K562 (cell line): Measurements from ENCODE around the gene MYG1.

Experiments
- FOXA3 ChIP-seq, 2 experiments: fragments of 450-650 bp in 1 of 2; sonication (generic) in 1 of 2; formaldehyde crosslinking; IDR thresholded peaks in 1 of 2; conservative IDR thresholded peaks in 1 of 2; 2 replicates each; pipeline versions ENCODE4 v1.4.0 to v1.8.0; 2020 to 2022; ENCODE audit warnings: mild to moderate bottlenecking in 2 of 2, missing genetic modification reagents in 1 of 2
- POLR2A ChIP-seq: fragments of 450-650 bp; conservative IDR thresholded peaks from 2 replicates; pipeline ENCODE4 v1.6.1; 2016
- POLR2AphosphoS5 ChIP-seq: IDR thresholded peaks from 2 replicates; pipeline ENCODE4 v1.6.1; 2011; ENCODE audit warnings: mild to moderate bottlenecking, low read depth, low read length, moderate library complexity; ENCODE audit not compliant: control insufficient read depth, insufficient read depth
- SRSF9 ChIP-seq: fragments of 200-400 bp; formaldehyde crosslinking; IDR thresholded peaks from 2 replicates; pipeline ENCODE4 v1.6.1; 2017; ENCODE audit warnings: low read depth, low read length, borderline replicate concordance
- TCF7L2 ChIP-seq: fragments of 150-350 bp; IDR thresholded peaks from 2 replicates; pipeline ENCODE4 v1.6.1; 2016; ENCODE audit warnings: low read depth, mild to moderate bottlenecking, low read length, moderate library complexity
- TF ChIP-seq, protein P1 (sequence below), 3 experiments: IDR thresholded peaks in 2 of 3; conservative IDR thresholded peaks in 1 of 3; 2 replicates each; pipeline ENCODE4 v1.5.1; 2011 to 2012; ENCODE audit warnings: low read length in 3 of 3, mild to moderate bottlenecking in 3 of 3, control low read depth in 2 of 3, improper control_type of control experiment in 1 of 3, inconsistent platforms in 1 of 3, low read depth in 1 of 3, mixed read lengths in 1 of 3, moderate library complexity in 1 of 3; ENCODE audit not compliant: insufficient read depth in 2 of 3
- TF ChIP-seq, protein P2 (sequence below): fragments of 250-450 bp; sonication (Bioruptor Pico); IDR thresholded peaks from 2 replicates; pipeline ENCODE4 v1.4.0; 2020; ENCODE audit warnings: mild to moderate bottlenecking
- TF ChIP-seq, protein P3 (sequence below): fragments of 200-600 bp; sonication (generic); IDR thresholded peaks from one replicate; pipeline ENCODE4 v1.6.1; 2012; ENCODE audit warnings: mild to moderate bottlenecking, low read depth, low read length, inconsistent platforms
- TF ChIP-seq, protein P4 (sequence below): fragments of 250-450 bp; sonication (Bioruptor Pico); IDR thresholded peaks from 2 replicates; pipeline ENCODE4 v1.9.0; 2021; ENCODE audit warnings: mild to moderate bottlenecking, inconsistent platforms

DNA sequence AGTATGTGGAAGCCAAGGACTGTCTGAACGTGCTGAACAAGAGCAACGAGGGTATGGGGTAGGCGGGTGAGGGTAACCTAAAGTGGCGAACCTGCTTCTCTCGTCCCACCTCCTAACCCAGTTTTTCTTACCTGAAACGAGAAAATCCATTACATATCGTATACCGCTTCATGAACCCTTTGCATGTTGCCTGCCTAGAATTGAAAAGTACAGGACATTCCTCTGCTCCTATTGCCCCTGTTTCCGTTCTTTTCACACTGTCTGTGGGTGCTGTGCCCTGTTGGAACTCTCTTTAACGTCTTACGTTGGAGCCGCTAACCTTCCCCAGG is 3.6 kb upstream of the MYG1 start:
- TF ChIP-seq POLR2AphosphoS5: no peak
- TF ChIP-seq, protein P1, sequence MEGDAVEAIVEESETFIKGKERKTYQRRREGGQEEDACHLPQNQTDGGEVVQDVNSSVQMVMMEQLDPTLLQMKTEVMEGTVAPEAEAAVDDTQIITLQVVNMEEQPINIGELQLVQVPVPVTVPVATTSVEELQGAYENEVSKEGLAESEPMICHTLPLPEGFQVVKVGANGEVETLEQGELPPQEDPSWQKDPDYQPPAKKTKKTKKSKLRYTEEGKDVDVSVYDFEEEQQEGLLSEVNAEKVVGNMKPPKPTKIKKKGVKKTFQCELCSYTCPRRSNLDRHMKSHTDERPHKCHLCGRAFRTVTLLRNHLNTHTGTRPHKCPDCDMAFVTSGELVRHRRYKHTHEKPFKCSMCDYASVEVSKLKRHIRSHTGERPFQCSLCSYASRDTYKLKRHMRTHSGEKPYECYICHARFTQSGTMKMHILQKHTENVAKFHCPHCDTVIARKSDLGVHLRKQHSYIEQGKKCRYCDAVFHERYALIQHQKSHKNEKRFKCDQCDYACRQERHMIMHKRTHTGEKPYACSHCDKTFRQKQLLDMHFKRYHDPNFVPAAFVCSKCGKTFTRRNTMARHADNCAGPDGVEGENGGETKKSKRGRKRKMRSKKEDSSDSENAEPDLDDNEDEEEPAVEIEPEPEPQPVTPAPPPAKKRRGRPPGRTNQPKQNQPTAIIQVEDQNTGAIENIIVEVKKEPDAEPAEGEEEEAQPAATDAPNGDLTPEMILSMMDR (IDR thresholded peaks at IDR 0.05 in 2 of 3, conservative IDR thresholded peaks at IDR 0.05 in 1 of 3; ENCODE audit: insufficient read depth in 2 of 3, low read depth in 1 of 3, low read length in 3 of 3): no peak
- TF ChIP-seq, protein P2, sequence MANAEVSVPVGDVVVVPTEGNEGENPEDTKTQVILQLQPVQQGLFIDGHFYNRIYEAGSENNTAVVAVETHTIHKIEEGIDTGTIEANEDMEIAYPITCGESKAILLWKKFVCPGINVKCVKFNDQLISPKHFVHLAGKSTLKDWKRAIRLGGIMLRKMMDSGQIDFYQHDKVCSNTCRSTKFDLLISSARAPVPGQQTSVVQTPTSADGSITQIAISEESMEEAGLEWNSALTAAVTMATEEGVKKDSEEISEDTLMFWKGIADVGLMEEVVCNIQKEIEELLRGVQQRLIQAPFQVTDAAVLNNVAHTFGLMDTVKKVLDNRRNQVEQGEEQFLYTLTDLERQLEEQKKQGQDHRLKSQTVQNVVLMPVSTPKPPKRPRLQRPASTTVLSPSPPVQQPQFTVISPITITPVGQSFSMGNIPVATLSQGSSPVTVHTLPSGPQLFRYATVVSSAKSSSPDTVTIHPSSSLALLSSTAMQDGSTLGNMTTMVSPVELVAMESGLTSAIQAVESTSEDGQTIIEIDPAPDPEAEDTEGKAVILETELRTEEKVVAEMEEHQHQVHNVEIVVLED (CRISPR knock-in tag): no peak
- no peak for TF ChIP-seq FOXA3 (CRISPR knock-in tag; conservative IDR thresholded peaks at IDR 0.05 in 1 of 2, IDR thresholded peaks at IDR 0.05 in 1 of 2)
- TF ChIP-seq SRSF9: no peak
- TF ChIP-seq, protein P3, sequence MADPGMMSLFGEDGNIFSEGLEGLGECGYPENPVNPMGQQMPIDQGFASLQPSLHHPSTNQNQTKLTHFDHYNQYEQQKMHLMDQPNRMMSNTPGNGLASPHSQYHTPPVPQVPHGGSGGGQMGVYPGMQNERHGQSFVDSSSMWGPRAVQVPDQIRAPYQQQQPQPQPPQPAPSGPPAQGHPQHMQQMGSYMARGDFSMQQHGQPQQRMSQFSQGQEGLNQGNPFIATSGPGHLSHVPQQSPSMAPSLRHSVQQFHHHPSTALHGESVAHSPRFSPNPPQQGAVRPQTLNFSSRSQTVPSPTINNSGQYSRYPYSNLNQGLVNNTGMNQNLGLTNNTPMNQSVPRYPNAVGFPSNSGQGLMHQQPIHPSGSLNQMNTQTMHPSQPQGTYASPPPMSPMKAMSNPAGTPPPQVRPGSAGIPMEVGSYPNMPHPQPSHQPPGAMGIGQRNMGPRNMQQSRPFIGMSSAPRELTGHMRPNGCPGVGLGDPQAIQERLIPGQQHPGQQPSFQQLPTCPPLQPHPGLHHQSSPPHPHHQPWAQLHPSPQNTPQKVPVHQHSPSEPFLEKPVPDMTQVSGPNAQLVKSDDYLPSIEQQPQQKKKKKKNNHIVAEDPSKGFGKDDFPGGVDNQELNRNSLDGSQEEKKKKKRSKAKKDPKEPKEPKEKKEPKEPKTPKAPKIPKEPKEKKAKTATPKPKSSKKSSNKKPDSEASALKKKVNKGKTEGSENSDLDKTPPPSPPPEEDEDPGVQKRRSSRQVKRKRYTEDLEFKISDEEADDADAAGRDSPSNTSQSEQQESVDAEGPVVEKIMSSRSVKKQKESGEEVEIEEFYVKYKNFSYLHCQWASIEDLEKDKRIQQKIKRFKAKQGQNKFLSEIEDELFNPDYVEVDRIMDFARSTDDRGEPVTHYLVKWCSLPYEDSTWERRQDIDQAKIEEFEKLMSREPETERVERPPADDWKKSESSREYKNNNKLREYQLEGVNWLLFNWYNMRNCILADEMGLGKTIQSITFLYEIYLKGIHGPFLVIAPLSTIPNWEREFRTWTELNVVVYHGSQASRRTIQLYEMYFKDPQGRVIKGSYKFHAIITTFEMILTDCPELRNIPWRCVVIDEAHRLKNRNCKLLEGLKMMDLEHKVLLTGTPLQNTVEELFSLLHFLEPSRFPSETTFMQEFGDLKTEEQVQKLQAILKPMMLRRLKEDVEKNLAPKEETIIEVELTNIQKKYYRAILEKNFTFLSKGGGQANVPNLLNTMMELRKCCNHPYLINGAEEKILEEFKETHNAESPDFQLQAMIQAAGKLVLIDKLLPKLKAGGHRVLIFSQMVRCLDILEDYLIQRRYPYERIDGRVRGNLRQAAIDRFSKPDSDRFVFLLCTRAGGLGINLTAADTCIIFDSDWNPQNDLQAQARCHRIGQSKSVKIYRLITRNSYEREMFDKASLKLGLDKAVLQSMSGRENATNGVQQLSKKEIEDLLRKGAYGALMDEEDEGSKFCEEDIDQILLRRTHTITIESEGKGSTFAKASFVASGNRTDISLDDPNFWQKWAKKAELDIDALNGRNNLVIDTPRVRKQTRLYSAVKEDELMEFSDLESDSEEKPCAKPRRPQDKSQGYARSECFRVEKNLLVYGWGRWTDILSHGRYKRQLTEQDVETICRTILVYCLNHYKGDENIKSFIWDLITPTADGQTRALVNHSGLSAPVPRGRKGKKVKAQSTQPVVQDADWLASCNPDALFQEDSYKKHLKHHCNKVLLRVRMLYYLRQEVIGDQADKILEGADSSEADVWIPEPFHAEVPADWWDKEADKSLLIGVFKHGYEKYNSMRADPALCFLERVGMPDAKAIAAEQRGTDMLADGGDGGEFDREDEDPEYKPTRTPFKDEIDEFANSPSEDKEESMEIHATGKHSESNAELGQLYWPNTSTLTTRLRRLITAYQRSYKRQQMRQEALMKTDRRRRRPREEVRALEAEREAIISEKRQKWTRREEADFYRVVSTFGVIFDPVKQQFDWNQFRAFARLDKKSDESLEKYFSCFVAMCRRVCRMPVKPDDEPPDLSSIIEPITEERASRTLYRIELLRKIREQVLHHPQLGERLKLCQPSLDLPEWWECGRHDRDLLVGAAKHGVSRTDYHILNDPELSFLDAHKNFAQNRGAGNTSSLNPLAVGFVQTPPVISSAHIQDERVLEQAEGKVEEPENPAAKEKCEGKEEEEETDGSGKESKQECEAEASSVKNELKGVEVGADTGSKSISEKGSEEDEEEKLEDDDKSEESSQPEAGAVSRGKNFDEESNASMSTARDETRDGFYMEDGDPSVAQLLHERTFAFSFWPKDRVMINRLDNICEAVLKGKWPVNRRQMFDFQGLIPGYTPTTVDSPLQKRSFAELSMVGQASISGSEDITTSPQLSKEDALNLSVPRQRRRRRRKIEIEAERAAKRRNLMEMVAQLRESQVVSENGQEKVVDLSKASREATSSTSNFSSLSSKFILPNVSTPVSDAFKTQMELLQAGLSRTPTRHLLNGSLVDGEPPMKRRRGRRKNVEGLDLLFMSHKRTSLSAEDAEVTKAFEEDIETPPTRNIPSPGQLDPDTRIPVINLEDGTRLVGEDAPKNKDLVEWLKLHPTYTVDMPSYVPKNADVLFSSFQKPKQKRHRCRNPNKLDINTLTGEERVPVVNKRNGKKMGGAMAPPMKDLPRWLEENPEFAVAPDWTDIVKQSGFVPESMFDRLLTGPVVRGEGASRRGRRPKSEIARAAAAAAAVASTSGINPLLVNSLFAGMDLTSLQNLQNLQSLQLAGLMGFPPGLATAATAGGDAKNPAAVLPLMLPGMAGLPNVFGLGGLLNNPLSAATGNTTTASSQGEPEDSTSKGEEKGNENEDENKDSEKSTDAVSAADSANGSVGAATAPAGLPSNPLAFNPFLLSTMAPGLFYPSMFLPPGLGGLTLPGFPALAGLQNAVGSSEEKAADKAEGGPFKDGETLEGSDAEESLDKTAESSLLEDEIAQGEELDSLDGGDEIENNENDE: no peak
- TF ChIP-seq, protein P4, sequence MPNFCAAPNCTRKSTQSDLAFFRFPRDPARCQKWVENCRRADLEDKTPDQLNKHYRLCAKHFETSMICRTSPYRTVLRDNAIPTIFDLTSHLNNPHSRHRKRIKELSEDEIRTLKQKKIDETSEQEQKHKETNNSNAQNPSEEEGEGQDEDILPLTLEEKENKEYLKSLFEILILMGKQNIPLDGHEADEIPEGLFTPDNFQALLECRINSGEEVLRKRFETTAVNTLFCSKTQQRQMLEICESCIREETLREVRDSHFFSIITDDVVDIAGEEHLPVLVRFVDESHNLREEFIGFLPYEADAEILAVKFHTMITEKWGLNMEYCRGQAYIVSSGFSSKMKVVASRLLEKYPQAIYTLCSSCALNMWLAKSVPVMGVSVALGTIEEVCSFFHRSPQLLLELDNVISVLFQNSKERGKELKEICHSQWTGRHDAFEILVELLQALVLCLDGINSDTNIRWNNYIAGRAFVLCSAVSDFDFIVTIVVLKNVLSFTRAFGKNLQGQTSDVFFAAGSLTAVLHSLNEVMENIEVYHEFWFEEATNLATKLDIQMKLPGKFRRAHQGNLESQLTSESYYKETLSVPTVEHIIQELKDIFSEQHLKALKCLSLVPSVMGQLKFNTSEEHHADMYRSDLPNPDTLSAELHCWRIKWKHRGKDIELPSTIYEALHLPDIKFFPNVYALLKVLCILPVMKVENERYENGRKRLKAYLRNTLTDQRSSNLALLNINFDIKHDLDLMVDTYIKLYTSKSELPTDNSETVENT (CRISPR knock-in tag): no peak
- no peak for TF ChIP-seq POLR2A
- no peak for TF ChIP-seq TCF7L2
